ENCODE results near the gene TRIM31.

Gene TRIM31

GRCh38 chr6:30154061-30154460, 41.2 kb upstream of the TRIM31 start:
- ChIA-PET CTCF (interaction anchor here (0.6 to 0.7 kb wide), 3 partner anchors 43 to 306 kb away, joined by 4 to 5 read pairs (median 4); no protein-coding TSS in a partner anchor), POLR2A (ENCODE audit: low non-redundant PET) (no interaction called here)
- TF ChIP-seq, protein P1, sequence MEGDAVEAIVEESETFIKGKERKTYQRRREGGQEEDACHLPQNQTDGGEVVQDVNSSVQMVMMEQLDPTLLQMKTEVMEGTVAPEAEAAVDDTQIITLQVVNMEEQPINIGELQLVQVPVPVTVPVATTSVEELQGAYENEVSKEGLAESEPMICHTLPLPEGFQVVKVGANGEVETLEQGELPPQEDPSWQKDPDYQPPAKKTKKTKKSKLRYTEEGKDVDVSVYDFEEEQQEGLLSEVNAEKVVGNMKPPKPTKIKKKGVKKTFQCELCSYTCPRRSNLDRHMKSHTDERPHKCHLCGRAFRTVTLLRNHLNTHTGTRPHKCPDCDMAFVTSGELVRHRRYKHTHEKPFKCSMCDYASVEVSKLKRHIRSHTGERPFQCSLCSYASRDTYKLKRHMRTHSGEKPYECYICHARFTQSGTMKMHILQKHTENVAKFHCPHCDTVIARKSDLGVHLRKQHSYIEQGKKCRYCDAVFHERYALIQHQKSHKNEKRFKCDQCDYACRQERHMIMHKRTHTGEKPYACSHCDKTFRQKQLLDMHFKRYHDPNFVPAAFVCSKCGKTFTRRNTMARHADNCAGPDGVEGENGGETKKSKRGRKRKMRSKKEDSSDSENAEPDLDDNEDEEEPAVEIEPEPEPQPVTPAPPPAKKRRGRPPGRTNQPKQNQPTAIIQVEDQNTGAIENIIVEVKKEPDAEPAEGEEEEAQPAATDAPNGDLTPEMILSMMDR (conservative IDR thresholded peaks at IDR 0.05; ENCODE audit: low read depth) = no peak
- DNase-seq (ENCODE audit: low spot score) = no peak
- peak overlapping the region; percentile 46; the same call in 1 of the 2 replicates for H3K27ac ChIP-seq

DNA sequence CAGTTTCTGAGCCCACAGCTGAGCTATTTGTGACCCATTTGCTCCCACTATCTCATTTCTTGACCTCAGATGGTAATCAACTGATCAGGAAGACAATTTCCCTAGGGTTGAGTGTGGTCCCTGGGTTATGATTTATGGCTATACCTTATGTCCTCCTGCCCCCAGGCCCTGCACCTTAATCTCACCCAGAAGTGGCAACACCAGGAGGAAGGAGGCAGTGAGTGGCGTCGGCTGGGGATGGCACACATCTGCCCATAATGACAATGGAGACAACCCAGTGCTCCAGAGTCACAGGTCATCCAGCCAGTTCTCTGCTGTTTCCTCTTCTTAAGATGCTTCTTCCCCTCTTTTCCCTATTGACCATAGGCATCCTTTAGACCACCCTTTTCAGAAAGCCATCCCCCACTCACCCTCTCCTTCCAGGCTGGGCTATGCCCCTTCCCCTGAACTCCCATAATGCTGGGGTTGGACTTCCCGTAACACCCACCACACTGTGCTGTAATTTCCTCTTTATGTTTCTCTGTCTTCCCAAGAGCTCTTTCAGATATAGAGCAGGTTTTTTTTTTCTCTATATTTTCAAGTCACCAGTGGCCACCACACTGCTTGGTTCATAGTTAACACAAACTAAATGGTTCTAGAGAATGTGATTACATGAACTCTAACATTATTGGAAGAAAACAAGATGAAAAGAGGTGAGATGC, 40.2 kb upstream of the TRIM31 start:
- POLR2A ChIA-PET (ENCODE audit: low non-redundant PET) = no interaction called here
- CTCF ChIA-PET = interaction anchor here (0.6 kb wide), 1 partner anchor 1384 kb away, joined by 3 read pairs; no protein-coding TSS in a partner anchor

GRCh38 chr6:30152016-30152673, 39.3 kb upstream of the TRIM31 start:
- TF ChIP-seq, protein P1 (conservative IDR thresholded peaks at IDR 0.05; ENCODE audit: low read depth) = no peak
- ChIA-PET POLR2A (ENCODE audit: low non-redundant PET) (no interaction called here), CTCF (interaction anchor here (1.0 kb wide), 1 partner anchor 21 kb away, joined by 4 read pairs; no protein-coding TSS in a partner anchor)
- no peak for DNase-seq (ENCODE audit: low spot score)
- H3K27ac ChIP-seq = no peak overlapping the region

More for the DNA sequence above, 40.2 kb upstream of the TRIM31 start:
- H3K27ac ChIP-seq = no peak overlapping the region
- DNase-seq (ENCODE audit: low spot score) = no peak
- TF ChIP-seq, protein P1 (conservative IDR thresholded peaks at IDR 0.05; ENCODE audit: low read depth) = no peak

DNA sequence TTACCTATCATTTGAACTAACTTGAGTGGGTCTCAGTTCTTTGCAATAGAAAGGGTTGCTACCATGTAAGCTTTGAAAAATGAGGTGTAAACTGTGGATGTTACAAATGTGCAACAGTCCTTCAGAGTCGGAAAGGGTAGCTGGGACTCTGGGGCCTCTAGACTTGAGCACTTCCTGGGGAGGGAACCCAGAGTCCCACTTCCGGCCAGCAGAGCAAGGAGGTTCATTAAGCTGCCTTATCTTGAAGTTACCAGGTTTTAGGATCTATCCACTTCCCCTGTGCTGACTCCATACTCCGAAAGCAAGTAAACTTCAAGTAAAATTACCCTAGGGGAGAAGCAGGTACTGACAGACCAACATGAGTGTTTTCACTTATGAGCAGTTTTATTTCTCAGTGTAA, 38.7 kb upstream of the TRIM31 start:
- TF ChIP-seq, protein P1 (conservative IDR thresholded peaks at IDR 0.05; ENCODE audit: low read depth) = no peak
- no peak overlapping the region for H3K27ac ChIP-seq
- ChIA-PET CTCF (interaction anchor here (1.0 kb wide), 1 partner anchor 21 kb away, joined by 4 read pairs; no protein-coding TSS in a partner anchor), POLR2A (ENCODE audit: low non-redundant PET) (no interaction called here)
- no peak for DNase-seq (ENCODE audit: low spot score)

- CTCF ChIA-PET = no interaction called here
- DNase-seq (ENCODE audit: low spot score) = no peak
Measured at GRCh38 chr6:30150671-30151395, 37.9 kb upstream of the TRIM31 start.

More at GRCh38 chr6:30150671-30151395, 37.9 kb upstream of the TRIM31 start:
- TF ChIP-seq, protein P1 (conservative IDR thresholded peaks at IDR 0.05; ENCODE audit: low read depth) = no peak
- no peak overlapping the region for H3K27ac ChIP-seq
- POLR2A ChIA-PET (ENCODE audit: low non-redundant PET) = no interaction called here

Measured in RWPE1 (cell line).